GM10248 (cell line): ENCODE measurements around the gene REG1A.

Experiments used
- CTCF ChIA-PET: fragments of 300-600 bp; sonication (Branson Sonifier 250); formaldehyde crosslinking; extraction: SDS; loops from one replicate; lab custom pipeline; 2021; ENCODE audit warnings: antibody characterized with exemption; lab: Yijun Ruan, JAX
- POLR2A ChIA-PET: fragments of 350-650 bp; sonication (Branson Sonifier 250); formaldehyde crosslinking; extraction: SDS; loops from one replicate; lab custom pipeline; 2020; ENCODE audit warnings: antibody characterized with exemption; lab: Yijun Ruan, JAX
- DNase-seq: peaks from one replicate; pipeline ENCODE4 v3.0.0; 2012; ENCODE audit errors: extremely low spot score
- CTCF ChIP-seq: IDR thresholded peaks from 2 replicates; pipeline ENCODE4 v1.5.1; 2012; ENCODE audit warnings: mild to moderate bottlenecking, low read depth; ENCODE audit errors: extremely low read depth, missing control alignments, control extremely low read depth

The REG1A gene

GRCh38 chr2:79131687-79132086 lies 11.4 kb downstream of the REG1A start:
- ChIA-PET CTCF (no interaction called here), POLR2A (no interaction called here)
- no peak for TF ChIP-seq CTCF
- no peak for DNase-seq

- ChIA-PET CTCF (no interaction called here), POLR2A (no interaction called here)
- no peak for DNase-seq
- TF ChIP-seq CTCF, result no peak
Measured at GRCh38 chr2:79138385-79138784, 18.1 kb downstream of the REG1A start.

GRCh38 chr2:79139423-79139822 lies 19.1 kb downstream of the REG1A start:
- DNase-seq, result no peak
- CTCF ChIA-PET, result no interaction called here
- POLR2A ChIA-PET, result no interaction called here
- TF ChIP-seq CTCF, result no peak

GRCh38 chr2:79155826-79156476 lies 35.7 kb downstream of the REG1A start:
- CTCF ChIA-PET, result no interaction called here
- TF ChIP-seq CTCF, result no peak
- no peak for DNase-seq
- POLR2A ChIA-PET, result no interaction called here

- no peak for DNase-seq
- no peak for TF ChIP-seq CTCF
- POLR2A ChIA-PET, result no interaction called here
- CTCF ChIA-PET, result no interaction called here
Measured at GRCh38 chr2:79159030-79159429, 38.7 kb downstream of the REG1A start.

GRCh38 chr2:79159653-79160052 lies 39.4 kb downstream of the REG1A start, which contains the start of gene REG3A:
TSS of gene REG3A (minus strand) at chr2:79159753. CDS start at chr2:79159405, 348 bp downstream.
- ChIA-PET POLR2A (no interaction called here), CTCF (no interaction called here)
- DNase-seq, result no peak
- no peak for TF ChIP-seq CTCF
